NK-92 treated with Interleukin-12 subunit alpha and Interleukin-12 subunit beta, amount 100 ng/mL, for 24 hours (cell line): Measurements from ENCODE around the gene AMFR.

Experiments used
- DNase-seq: peaks from one replicate; lab custom pipeline; 2025; lab: John Stamatoyannopoulos, UW

The AMFR gene

DNA sequence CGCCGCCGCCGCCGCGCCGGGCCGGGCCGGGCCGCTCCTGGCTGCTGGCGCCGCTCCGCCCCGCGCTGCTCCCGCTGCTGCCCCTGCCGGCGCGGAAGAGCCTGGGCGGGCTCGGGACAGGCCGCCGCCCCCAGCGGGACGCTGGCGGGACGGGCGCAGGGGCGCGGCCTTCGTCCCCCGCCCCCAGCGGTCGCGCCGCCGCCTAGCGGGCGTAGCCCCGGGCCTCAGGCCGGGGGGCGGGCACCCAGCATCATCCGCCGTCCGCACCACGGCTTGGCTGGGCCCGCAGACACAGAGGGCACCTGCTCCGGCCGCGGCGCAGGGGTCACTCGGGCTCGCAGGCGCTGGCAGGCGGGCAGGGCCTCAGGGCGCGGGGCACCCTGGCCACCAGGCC lies at the start of gene AMFR:
AMFR (minus strand) TSS at position 107 of the 394 bp plus-strand sequence. CDS start 218 bp downstream, outside the sequence.
- peak; percentile 36 for DNase-seq

DNA sequence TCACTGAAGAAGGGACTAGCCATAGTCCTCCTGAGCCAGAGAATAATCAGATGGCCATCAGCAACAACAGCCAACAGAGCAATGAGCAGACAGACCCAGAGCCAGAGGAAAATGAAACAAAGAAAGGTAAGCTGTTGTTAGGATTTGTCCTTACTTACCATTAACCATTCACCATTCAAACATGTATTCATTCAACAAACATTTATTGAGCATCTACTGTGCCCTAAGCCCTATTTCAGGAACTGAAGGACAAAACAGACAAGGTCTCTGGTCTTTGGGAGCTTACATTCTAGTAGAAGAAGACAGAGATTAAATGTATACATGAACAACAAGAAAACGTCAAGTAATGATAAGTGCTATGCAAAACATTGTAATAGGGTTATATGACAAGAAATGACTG lies 45.3 kb upstream of the AMFR start:
- no peak for DNase-seq

DNA sequence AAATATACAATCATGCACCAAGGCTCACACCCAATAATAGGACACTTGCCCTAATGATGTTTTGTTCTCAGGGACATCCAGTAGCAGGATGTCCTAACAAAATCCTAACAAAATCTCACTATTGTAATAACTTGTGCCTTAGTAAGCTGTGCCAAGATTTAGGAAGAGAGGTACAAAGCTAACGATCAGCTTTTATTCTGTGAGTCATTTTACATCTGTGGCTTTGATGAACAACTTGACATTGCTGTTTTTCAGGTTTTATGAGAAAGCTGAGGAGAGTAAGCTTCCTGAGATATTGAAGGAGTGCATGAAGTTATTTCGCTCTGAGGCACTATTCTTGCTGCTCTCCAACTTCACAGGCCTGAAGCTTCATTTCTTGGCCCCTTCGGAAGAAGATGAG lies 44.9 kb upstream of the AMFR start:
- DNase-seq = no peak

DNA sequence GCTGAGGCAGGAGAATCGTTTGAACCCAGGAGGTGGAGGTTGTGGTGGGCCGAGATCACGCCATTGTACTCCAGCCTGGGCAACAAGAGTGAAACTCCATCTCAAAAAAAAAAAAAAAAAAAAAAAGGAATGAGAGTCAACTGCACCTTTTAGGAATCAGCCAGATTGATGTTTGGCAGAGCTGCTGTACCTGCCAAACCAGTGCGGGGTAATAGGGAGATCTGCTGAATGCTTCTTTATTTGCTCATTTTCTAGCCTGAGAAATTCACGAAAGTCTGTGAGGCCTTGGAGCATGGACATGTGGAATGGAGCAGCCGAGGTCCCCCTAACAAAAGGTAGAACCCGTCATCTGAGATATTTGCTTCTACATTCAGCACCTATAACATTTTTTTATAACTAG lies 44.4 kb upstream of the AMFR start:
- DNase-seq = no peak

DNA sequence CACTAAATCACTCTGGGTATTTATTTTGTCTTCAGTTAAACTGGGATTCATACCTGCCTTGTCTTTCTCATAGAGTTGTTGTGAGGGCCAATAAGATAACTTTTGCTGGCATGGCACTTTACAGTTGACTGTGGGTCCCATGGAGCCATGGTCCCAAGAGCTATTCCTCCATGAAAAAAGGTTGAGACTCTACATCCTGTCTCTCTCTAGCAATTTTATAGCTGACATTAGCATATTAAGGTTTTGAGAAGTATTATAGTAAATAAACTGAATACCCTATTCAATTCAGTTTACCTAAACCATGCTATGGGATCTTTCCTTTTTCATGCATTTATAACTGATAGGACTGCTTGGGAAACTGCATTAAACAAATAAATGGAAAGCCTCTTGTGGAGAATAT lies 43.5 kb upstream of the AMFR start:
- no peak for DNase-seq

DNA sequence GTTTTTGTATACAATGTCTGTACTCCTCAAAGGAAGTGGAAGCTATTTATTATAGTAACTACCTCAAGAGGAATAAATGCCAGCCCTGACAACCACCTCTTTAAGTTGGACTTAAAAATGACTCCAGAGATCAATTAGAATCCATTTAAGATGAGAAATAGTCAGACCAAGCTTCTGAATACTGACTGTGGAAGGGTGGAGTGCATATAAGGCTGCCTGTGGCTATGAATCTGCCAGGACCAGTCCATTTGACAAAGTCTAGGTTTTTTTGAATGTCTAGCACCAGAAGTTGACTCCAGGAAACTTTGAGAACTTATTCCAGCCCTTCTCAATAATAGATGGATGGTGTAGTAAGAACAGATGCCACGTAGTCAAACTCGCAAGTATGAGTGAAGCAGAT lies 41.0 kb upstream of the AMFR start:
- DNase-seq = no peak

DNA sequence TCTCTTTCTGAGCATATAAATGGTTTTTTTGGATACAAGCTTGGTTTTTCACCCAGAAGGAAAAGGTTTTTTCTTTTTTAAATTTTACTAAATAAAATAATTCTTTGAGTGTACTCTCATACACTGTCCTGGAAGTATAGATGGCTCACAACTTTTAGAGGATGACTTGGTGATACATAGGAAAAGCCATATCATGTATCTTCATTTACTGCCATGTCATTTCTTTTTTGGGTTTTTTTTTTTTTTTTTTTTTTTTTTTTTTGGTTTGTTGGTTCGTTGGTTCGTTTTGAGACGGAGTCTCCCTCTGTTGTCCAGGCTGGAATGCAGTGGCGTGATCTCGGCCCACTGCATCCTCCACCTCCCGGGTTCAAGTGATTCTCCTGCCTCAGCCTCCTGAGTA lies 37.8 kb upstream of the AMFR start:
- no peak for DNase-seq

DNA sequence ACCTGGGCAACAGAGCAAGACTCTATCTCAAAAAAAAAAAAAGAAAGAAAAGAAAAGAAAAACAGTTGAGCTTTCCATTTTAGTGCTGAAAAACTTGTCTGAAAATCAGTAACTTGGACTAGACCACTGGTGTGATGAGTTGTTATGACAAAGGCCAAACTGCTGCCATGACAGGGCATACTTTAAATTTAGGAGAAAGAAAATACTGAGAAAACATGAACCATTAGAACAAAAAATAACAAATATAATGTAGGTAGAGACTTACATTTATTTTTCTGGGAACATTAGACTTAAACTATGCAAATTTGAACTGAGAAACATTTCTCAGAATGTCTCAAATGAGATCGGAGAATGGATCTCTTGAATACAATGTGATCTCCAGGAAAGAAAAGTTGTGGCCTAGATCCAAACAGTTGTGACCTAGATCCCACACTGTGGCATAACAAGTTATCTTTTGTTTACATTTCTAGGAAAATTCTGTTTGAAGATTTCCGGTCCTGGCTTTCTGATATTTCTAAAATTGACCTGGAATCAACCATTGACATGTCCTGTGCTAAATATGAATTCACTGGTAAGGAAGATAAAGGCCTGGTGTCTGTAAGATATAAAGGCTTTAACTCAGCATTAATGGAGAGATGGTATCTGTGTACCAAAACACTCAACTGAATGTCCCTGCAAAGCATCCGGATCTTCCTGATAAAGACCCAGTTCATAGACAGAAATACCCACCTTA lies 36.9 kb upstream of the AMFR start:
- no peak for DNase-seq

DNA sequence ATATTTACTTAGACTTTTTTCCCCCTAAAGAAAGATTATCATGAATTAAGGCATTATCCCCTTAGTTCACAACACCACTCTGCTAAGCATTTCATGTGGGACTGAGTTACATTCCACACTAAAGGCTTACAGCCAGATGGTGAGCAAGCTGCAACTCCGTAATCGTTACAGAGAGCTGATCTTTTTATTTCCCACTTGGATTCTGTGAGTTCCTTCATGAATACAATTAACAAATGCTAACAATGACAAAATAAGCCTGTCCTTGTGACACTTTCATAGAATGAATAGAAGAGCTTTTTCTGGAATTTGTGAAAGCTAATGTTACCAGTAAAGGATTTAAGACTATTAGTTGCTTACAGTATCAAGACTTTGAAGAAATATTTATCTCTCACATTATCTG lies 34.8 kb upstream of the AMFR start:
- no peak for DNase-seq

DNA sequence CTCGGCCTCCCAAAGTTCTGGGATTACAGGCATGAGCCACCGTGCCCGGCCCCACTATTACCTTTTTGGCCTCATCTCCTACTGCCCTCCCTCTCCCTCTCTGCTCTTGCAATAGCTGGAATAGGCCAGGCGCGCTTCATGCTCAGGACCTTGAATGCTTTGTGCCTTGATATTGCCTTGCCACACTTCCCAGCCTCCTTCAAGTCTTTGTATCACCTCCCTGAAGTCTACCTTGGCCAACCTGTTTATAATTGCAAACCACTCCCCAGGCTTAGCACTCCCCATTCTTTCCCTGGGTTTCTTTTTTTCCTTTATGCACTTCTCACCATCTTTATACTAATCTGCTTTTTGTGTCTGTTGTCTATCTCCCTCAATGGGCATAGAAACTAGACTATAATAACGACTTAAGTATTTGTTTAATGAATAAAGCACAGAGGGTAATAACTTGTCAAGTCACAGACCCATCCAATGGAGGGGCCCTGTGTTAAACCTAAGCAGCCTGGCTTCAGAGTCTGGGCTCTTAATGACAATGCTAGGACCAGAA lies 32.7 kb upstream of the AMFR start:
- DNase-seq = no peak

DNA sequence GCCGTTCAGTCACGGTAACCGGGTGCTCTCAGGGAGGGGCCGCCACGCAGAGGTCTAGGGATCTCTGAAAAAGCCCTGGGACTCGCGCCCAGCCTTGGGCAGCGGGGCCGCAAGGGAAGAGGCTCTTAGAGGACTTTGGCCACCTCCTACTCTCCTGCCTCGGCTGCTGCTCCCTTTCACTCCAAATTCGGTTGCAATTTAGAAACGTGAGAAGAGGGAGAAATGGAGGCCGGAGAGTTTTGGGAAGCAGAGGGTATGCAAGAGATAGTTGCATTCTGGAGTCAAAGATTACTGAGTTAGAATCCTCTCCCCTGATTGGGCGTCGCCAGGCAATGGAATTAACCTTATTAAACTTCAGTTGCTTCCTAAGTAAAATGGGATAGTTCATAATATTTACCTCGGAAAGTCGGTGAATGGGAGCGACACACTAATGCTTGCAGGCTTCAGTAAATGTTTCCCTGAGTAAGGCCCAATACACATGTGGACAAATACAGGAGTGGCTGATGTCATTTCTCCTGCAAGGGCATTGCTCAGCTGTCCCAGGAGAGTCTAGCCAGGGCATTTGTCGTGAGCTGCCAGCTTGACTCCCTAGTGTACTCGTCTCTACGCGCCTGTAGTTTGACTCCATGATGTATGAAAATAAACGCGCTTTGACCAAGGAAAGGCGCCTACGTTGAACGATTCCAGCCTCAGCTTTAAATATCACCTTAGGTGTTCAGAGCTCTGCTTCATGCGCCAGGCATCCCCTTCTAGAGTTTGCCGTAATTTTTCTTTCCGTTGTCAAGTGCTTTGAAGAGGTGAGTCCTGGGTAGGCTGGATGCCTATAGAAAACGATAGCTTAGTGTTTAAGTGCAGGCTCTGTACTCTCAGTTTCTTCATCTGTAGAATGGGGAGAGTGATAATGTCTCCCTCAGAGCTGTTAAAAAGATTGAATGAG lies 26.7 kb upstream of the AMFR start:
- DNase-seq = peak; percentile 26

DNA sequence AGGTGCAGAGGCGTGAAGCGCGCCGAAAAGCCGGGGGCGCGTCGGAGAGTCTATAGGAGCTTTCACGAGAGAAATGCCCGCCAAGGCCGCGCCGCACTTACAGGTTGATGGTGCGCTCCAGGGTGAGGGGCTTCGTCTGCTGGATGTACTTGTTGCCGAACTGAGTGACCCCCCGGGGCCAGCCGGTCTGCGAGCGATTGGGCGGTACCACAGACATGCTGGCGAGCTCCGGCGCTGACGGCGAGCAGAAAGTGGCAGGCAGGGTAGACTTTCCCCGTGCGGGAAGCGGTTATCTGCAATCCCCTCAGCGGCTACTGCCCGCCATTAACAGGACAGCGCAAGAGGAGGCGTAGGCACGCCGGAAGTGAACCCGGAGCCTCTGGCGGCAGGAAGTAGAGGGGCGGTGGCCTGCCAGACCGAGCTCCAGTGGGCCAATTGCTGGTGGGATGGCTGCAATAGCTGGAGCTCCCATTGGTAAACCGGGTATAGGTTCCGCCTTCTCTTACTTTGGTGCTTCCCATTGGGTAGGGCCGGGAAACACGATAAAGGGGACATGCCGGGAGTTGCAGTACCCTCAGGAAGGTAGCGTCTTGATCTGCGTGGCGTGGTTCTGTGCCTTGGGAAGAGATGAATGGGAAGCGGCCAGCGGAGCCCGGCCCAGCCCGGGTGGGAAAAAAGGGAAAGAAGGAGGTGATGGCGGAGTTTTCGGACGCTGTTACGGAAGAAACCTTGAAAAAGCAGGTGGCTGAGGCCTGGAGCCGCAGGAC lies 25.8 kb upstream of the AMFR start, which contains the start of the genes NUDT21 and OGFOD1:
NUDT21 (minus strand) TSS at position 347 of the 767 bp plus-strand sequence; CDS start at position 217, 130 bp downstream.
OGFOD1 (plus strand) TSS at position 569 of the 767 bp plus-strand sequence; CDS start at position 628, 59 bp downstream.
- peak; percentile 84 for DNase-seq

DNA sequence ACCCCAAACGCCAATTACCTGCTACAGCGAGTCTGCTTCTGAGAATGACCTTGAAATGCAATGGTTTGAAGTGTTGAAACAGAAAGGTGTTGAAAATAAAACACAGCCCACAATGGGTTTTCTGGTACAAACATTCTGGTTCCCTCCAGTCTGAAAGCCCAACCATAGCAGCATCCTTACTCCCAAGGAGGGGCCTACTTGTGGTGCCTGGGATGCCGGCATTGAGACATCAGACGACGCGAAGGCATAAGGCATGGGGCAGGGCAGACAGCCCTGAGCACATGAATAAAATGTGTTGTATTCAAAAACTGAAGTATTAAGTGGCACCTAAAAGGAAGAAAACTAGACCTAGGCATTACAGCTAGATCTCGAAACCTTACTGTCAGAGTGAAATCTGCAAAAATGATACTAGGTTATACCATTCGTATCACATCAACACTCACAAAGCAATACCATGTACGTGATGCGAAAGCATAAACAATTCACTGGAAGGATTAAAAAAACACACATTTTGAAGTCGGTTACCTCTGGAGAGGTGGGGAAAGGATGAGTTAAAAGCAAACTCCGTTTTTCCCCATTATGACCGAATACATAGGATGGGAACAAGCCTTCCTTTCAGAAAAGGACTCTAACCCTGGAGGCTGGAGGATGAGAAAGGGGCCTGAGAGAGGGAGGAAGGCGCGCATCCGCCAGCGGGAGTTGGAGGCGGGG lies 25.1 kb upstream of the AMFR start:
- no peak for DNase-seq

DNA sequence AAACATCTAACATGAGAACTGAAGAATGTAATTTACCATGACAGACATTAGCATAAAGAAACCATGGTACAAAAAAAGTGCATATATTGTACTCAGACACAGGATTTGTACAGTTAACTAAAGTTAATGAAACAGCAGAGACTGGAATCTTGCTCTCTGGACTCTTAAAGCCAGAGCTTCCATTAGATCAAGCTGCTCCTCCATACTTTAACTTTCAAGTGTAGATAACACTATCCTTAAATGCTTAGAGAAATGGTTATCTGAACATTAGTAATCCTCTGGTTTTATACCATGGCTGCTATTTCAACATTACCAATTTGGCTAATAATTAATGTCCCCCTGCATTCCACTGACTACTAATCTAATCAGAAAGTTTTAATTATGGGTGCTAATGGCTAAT lies 22.7 kb upstream of the AMFR start:
- no peak for DNase-seq

DNA sequence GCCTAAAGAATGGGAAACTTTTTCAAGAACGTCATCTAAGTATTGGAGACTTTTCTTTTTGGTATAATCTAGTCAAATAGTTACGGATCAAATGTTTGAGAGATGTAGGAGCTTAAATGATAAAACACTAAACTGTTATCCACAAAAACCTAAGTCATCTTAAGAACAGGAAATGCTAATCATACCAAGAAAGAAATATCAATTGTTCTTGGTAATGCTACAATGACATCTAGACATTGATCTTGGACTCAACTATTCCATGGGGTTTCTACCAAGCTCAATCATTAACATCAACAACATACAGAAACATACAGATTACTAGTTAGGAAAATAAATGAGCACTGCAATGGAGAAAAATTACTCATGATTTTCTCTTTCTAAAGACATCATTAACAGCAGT lies 21.9 kb upstream of the AMFR start:
- no peak for DNase-seq

DNA sequence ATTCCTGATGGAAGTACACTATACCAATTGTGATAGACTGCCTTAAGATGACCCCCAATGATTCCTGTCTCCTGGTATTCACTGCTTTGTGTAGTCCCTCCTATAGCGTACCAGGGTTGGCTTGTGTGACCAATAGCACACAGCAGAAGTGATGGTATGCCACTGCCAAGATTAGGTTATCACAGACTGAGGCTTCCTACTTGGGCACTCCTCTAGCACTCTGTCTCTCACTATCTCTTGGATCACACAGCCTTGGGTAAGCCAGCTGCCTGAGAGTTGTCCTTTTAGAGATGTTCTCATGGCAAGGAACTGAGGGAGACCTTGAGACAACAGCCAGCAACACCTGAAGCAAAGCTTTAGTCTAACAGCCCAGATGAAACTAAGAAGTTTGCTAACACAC lies 12.7 kb upstream of the AMFR start:
- no peak for DNase-seq

DNA sequence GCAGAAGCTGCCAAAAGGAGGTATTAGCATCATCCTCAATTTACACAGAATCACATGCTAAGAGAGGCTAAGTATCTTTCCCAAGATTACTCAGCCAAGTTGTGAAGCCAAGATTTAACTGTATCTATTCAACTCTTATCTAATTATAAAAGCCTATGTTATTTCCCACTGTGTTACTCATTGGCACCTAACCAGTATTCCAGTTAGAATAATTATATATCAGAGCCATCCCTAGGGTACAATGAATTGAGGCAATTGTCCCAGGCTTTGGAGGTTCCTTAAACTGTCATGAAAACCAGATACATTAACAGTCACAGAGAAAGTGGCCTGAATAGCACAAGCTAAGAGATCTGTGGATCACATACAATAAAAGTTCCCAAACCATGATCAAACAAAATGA lies 10.9 kb upstream of the AMFR start:
- DNase-seq = no peak

DNA sequence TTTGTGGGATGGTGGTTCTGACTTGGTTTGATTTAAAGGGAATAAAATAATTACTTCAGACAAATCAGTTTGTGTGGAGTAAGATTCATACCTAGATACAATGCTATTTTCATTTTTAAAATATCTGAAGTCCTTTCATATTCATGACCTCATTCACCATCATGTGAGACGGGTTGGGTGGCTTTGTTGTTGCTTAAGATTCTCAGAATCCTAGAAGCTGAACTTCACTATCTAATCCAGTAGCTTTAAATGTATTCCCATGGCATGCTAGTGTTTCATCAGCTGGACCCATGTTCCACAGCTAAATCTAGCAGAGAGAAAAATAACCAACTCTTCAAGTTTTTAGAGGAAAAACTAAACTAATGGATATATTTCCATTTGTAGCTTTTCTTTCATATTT lies 2.7 kb upstream of the AMFR start:
- no peak for DNase-seq

DNA sequence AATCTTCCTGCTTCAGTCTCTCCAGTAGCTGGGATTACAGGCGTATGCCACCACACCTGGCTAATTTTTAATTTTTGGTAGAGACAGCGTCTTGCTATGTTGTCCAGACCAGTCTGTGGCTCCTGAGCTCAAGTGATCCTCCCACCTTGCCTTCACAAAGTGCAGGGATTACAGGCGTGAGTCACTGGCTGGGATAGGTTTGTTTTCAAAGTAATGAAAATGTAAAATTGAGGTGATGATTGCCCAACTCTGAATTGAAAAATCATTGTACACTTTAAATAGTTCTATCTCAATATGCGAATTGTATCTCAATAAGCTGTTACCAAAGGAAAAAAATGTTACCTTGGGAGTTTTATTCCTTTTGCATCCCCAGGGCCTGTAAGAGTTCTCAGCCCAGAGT lies 1.2 kb upstream of the AMFR start:
- no peak for DNase-seq

DNA sequence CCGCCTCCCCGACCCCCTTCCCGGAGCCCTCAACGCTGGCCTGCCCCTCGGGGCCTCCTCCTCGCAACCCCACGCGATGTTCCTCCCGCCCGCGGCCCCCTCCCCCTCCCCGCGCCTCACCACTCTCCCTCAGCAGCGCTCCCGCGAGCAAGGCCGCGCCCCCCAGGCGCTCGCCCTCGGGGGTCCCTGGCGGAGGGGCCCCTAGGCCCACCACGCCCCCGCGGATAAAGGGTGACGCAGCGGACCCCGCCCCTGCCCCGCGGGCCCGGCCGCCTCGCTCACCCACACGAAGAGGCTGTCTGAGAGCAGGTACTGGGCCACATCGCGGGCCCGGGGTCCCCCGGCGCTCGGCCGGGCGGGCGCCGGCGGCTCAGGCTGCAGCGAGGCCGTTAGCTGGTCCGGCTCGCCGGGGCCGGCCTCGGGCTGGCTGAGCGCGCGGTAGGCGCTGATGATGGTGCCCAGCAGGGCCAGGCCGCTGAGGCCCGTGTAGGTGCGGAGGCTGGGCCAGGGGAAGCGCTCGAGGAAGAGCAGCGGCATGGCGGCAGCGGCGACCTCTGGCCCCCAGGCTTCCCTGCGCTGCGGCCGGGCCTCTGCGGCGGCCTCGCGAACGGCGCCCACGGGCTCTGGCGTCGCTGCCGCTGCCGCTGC lies 430 bp downstream of the AMFR start:
- DNase-seq = no peak

DNA sequence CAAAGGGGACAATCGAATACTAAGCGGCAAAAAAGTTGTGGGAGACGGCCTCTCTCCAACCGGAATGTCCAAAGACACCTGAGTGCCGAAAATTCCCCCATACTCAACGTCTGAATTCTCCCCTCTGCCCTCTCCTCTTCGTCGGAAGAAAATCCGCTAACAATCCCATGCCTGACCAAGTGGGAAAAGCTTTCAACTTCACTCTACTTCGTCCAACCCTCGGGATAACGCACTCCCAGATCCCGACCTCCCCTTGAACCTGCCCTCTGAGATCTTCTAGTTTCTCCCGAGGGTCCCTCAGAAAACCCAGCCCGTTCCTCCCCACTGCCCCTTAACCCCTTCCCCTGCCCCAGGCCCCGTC lies 961 bp downstream of the AMFR start:
- no peak for DNase-seq
